Endothelial cell of hepatic sinusoid (primary cell): ENCODE data around the gene CLDN24.

ENCODE experiments used
- in situ Hi-C: cut with HindIII; loops from 2 replicates; pipeline ENCODE4 v1.10.0; 2017; ENCODE audit warnings: low sequenced_read_pairs

The CLDN24 gene

GRCh38 chr4:183287677-183288076 lies 34.5 kb downstream of the CLDN24 start:
- in situ Hi-C loops = no loop called here

- in situ Hi-C loops = no loop called here
Observed at GRCh38 chr4:183287309-183287659, 34.9 kb downstream of the CLDN24 start.

GRCh38 chr4:183286590-183287308 lies 35.5 kb downstream of the CLDN24 start:
- in situ Hi-C loops = no loop called here

- in situ Hi-C loops = no loop called here
Observed at GRCh38 chr4:183285886-183286285, 36.3 kb downstream of the CLDN24 start.

GRCh38 chr4:183284965-183285364 lies 37.3 kb downstream of the CLDN24 start:
- in situ Hi-C loops = no loop called here

- in situ Hi-C loops = no loop called here
Observed at GRCh38 chr4:183284258-183284785, 37.9 kb downstream of the CLDN24 start.

GRCh38 chr4:183276106-183276505 lies 46.1 kb downstream of the CLDN24 start:
- in situ Hi-C loops = no loop called here

- in situ Hi-C loops = no loop called here
Observed at GRCh38 chr4:183272384-183272783, 49.8 kb downstream of the CLDN24 start.
